NOMO-1 treated with dmso at 0.1 percent for 144 hours (cell line): Measurements from ENCODE around the gene GORASP1.

Source experiments
- DNase-seq: peaks from one replicate; lab custom pipeline; 2025; ENCODE audit not compliant: unreplicated experiment; lab: John Stamatoyannopoulos, UW

GORASP1 gene

DNA sequence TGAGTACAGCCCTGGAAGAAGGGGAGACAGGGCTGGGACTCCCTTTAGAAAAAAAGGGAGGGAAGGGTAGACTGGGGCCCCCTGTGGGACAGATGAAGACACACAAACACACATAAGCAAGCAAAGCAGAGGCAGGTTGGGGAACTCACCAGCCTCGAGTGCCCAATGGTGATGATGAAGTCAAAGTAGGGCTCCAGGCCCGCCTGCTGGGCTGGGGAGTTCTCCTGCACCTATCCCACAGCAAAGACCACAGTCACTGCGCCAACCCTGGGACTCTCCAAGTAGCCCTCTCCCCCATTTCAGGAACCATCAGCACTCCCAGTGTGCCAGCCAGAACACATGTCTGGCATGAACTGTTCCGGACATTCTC is 4.1 kb downstream of the GORASP1 start:
- no peak for DNase-seq

DNA sequence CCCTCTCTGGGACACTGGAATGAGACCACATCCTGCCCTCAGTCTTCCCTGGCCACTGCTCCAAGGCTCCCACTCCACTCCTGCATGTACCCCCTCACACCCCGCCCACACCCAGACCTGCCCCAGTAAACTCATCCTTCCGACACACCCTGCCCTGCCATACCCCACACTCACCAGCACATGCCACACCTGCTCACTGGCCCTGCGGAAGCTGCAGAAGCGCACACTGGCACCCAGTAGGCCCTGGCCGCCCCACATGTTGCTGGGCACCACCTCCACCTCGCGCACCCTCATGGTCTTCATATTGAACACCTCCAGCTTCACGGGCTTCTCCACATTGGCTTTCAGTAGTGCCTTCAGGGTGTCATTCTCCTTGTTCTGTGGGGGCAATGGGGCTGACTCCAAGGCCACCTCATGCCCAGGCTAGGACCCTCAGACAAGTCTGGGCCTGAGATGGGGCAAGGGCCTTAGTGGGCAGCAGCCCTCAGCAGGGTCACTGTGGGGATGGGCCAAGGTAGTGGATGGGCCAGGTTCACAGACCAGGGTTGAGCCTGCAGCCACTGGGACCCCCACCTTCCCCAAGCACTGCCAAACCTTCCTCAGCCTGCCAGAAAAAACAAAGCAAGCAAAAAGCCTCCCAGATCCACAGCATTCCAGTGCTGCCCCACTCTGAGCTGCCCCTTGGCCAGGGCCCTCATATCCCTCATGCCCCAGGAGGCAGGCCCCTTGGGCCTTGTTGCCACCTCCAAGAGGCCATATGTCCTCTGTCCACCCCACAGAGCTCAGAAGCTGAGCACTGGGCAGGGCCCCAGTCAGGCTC is 4.7 kb downstream of the GORASP1 start:
- DNase-seq = no peak

DNA sequence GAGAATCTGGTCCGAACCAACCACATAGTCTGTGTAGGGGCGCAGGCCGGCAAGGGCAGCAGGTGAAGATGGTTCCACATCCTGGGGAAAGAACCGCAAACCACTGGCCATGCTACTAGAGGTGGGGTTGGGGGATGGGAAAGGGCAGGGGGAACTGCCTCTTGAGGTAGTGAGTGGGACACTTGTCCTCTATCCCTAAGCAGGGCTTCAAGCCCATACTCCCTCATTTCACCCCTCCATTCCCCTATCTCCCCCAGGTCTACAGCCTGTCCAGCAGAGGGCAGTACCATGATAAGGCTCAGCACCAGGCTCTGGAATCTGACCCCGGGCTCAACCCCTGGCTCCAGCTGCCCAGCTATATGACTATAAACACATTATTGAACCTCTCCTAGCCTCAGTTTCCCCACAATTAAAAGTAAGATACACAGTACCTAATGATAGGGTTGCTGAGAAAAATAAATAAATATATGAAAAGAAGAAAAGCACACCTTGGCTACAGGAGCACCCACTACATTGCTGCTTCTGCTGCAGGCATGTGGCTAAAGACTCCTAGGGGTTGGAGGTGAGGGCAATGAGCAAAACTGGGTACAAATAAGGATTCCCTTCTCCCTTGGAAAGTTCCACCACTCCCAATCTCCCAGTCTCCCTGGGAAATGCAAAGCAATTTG is 6.3 kb downstream of the GORASP1 start:
- peak; percentile 8 for DNase-seq

DNA sequence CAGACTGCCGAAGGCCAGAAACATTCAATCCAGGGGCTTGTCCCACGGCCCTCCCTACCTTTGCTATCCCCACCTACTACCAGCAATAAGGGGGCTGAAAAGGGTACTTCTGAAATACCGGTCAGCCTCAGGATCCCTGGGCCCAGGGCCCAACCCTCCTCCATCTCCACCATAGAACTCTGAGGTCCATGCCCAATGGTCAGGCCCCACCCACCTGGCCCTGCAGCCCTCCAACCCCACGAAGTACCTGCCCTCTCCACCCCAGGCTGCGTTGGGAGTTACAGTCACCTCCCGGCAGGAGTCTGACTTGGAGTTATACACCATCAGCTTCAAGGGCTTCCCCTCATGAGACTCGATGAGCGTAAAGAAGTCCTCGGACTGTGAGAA is 6.9 kb downstream of the GORASP1 start:
- DNase-seq = no peak

DNA sequence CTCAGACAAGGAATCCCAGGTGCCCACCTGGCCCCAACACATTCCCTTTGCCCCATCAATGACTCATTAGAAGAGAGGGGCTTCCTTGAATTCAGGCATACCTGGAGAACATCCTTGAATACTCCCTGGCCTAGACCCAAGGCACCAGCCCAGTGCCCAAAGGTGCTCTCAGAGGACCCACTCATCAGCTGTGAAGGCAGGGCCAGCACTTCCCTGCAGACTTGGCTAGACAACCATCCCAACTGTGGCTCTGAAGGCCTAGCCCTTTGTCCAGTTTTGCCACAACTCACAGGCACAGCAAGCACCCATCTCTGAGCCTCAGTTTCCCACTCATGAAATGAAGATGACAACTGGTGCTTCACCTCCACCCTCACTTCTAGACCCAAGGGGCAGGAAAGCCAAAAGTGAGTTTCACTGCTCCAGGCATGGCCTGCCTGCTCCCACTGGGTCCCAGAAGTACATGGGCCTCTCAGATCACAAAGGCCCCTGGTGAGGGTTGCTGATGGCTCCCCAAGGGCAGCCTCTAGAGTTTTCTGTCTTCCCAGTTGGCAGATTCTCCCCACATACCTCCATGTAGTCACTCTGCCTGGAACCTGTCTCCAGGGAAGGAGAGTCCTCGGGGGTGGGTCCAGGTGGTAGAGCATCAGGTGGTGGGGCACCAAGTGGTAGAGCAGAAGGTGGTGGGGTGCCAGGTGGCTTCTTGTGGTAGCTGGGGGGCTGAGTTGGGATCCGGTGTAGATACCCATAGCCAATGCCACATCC is 7.5 kb downstream of the GORASP1 start:
- no peak for DNase-seq

DNA sequence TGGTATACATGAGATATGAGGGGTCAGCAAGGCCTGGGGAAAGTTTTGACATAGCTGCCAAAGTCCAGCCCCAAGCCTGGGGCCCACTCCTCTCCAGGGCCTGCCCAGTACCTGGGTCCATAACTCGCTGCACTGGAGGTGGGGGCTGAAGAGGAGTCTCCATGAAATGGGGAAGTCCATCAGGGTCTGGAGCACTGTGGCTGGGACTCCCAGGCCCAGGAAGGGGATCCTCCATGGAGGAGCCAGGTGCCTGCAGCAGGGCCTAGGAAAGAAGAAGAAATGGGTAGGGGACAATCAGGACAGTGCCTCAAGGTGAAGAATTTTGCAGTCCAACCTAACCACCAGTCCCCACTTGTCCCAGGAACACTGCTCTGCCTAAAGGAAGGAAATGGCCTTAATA is 8.2 kb downstream of the GORASP1 start:
- no peak for DNase-seq

DNA sequence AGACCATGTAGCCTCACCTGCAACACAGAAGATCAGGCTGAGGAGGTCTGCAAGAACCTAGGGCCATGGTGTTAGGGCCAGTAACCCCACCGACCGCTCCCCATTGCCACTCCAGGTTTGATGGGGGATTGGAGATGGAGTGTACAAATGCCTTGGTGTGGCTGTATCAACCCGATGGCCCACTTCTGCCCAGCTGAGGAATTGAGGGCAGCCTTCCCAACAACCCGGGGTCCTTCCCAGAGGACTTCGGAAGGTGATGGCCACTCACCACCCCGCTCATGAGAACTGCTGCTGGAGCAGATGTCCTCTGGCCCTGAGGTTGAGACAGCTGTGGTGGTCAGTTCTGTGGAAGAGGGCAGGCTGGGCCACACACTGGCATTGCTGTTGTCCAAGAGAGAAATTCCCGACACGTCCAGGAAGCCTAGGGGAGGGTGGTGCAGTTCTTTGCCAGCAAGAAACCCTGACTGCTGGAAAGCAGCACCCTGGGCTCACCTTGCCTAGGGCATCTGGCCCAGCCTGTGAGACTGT is 8.9 kb downstream of the GORASP1 start:
- DNase-seq = no peak

DNA sequence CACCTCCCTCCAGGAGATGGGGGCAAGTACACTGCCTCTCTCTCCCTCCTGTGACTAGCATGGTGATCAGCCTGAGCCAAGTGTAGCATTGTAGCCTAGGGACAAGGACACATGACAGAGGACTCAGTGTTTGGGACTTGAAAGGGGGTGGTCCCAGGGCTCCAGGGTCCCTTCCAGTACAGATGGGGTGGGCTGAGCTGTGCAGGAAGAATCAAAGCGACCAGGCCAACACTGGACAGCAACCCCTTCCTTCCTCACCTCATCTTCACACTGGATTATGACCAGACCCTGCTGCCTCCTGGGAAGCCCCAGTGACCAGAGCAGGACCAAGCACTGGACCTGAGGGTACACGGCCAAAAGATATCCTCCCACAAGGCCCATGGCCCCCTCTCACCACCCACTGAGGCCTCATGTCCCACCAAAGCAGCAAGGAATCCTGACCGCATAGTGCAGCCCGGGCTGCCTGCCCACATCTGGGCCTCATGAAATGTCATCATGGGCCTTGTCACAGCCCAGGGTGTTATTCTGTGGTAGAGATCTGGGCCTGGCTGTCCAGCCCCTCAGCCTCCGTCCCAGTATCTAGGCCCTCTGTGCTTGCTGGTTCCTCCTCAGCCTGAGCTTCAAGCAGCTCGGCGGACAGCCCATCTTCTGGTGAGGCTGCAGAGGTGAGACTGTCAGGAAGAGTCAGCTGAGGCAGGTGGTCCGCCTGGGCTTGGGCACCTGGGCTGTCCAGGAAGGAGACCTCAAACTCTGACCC is 9.5 kb downstream of the GORASP1 start:
- no peak for DNase-seq

DNA sequence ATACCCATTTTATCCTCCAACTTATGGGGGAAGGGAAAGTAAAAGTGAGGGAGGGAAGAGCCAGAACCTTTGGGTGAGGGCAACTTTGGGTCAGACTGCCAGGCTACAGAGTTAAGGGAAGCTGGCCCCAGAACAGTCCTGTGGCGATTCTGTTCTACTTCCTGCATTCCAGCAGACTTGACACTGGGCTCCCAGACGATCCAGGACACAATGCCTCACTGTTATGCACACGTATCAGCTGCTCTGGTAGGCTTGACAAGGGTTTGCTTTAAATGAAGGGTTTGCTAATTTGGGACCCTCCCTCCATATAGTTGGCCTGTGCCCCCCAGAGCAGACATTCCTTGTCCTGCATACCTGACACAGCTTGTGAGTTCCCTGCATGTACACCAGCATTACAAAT is 10.7 kb downstream of the GORASP1 start:
- no peak for DNase-seq

DNA sequence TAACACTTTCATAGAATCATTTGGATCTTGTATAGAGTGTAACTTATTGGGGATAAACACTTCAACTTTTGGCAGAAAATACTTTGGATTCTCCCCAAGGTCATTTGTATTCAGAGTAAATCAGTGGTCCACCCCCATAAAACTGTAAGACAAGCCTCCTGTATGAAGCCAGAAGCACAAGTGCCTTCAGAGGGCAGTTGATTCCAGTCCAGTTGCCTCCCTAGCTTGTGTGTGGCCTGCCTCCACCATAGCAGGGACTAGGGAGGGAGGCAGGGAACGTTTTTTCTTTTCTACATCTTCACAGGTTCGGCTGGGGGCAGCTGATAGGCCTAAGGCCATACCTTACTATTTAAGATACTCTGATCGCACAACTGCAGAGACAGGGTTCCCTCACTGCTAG is 11.6 kb downstream of the GORASP1 start:
- DNase-seq = no peak

DNA sequence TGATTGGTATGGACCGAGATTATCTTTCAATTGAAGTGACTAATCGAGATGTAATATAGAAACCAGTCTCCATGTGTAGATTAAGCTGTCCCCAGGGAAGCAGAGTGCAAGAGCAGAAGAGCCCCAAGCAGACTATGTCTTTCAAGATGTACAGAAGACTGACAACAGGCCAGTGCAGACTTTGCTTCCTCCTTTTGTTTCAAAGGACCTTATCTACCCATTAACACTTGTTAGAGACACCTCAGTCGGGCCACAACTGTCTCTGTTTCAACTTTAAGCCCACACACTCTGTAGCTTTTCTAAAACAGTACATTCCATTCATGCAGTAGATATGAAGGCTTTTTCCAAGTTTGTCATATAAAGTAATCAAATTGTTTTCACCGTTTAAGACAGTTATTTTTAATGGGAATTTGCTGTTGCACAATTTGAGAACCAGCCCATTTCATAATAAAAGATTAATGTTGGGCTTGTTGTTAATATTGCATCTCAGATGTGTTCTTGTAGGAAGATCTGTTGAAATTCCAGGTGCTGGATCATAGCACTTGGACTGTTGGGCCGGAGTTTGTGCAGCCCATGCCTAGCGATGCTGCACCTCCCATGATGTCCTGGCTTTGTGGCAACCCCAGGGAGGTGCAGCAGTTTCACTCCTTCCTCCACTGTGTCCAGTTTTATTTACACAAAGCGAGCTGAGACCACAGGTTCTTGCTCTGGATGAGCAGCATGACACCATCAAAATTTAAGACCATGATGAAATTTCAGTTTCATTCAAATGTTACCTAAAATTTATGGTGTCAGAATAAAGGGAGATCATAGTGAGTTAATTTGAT is 12.4 kb downstream of the GORASP1 start:
- no peak for DNase-seq

DNA sequence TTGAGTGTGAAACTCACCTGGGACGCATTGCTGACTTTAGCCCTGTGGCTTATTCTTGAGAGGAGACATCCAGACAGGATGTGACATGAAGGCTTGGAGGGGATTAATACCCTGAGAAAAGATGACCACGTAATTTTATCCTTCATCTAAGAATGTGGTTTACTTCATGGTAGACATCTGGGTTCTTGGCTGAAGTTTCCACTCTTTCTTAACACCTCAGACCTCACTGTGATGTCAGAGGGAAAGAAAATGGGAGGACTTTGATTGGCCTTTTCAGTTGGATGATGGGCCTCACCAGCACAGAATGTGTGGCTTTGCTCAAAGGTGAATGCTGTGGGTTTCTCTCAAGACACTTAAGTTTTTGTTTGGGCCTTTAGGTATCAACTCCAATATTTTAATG is 16.5 kb downstream of the GORASP1 start:
- no peak for DNase-seq

DNA sequence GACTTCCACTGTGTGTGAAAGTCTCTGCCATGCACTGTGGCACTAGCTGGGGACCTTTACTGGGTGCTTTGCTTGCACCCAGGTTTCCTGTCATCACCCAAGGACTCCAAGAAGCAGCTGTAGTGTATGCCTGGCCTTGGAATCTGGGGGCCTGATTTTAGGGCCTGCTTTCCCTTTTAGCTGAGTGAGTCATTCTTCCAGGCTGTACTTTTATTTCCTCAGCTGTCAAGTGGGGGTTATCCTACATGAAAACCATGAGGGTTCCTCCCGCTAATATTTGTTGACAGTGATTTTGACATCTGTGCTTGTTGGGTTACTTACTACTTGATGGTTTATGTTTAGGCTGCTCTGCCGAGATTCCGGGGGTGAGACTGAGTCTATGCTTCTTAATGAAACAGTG is 18.5 kb downstream of the GORASP1 start:
- DNase-seq = no peak

DNA sequence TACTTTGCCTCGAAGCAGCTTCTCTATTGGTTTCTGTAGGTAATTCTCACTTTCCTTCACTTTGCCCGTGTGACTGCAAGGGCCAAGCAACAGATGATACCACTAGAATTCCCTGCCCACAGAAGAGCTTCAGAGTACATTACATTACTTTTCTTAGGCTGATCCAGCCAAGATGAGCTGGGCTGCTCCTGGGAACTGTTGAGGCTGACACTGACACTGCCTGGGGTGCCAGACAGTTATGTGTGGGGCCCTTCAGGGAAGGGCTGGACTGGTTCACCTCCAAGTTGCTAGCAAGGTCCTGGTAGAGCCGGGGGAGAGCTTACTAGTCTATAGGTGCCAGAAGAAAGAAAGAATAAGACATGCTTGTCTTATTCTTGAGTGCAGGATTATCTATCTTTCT is 19.0 kb downstream of the GORASP1 start:
- DNase-seq = no peak

DNA sequence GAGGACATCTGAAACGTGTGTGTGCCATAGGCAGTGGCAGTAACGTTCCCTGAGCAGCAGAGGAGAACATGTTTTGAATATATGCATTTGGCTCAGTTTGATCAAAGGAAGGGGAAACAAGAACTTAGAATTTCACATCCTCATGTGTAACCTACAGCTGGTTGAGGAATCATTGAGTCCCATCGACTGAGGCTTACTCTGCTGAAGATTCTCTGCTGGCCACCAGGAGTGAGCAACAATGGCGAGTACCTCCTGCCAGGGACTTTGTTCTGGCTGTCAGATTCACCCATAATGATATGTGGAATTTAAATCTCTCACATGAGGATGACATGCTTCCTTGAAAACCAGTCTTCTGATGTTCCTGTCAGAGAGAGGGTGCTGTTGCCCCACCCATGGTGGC is 21.3 kb downstream of the GORASP1 start:
- DNase-seq = no peak

DNA sequence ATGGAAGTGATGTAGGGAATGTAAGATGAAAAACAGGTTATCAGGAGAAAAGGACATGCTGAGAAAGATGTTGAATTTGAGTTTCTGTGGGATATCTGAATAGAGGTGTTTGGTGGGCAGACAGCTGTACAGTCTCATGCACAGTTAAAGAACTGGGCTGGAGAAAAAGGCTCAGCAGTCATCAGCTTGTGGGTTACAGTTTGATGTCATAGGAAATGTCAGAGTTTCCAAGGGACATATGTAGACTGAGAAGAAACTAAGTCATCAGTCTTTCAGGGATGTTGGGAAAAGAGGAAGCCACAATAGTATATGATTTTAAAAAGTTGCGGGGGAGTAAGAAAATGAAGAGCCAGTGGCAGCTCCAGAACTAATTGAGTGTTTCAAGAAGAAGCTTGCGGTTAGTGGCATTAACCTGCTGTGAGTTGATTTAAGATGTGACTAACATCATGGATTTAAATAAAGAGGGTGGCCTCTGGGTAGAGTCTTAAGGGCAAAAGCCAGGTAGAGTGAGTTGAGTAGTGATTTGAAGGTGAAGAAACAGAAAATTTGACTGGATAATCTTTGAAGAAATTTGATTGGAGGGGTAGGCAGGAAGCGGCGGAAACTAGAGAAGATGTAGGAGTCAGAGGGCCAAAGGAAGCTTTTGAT is 24.6 kb downstream of the GORASP1 start:
- no peak for DNase-seq

DNA sequence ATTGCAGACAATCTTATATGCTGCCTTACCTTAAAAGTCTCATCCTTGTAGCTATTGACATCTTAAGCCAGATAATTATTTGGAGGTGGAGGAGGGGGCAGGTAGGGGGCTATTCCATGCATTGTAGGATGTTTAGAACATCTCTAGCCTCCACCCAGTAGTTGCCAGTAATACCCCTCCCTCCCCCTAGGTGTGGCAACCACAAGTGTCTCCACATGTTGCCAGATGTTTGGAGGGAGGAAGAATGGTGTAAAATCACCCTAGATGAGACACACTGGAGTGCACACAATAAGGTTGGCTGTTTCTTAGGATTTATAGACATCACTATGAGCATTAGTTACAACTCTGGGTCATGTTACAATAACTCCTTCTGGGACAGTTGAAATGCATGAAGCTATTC is 27.4 kb downstream of the GORASP1 start:
- DNase-seq = no peak

DNA sequence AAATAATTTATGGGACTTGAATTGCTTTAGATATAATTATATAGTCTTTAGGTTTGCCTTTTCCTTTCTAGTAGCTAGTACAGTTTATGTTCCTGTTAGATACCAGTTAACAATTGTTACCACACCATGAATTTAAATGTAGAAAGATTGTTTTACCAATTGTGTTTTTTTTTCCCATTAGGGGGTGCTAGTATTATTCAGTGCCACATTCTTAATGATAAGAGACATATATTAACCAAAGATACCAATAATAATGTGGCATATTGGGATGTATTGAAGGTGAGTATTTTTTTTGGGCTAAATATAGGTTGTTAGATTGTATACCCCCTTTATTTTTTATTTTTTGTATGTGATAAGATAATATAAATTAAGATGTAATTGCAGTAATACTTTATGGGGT is 27.9 kb downstream of the GORASP1 start:
- no peak for DNase-seq

DNA sequence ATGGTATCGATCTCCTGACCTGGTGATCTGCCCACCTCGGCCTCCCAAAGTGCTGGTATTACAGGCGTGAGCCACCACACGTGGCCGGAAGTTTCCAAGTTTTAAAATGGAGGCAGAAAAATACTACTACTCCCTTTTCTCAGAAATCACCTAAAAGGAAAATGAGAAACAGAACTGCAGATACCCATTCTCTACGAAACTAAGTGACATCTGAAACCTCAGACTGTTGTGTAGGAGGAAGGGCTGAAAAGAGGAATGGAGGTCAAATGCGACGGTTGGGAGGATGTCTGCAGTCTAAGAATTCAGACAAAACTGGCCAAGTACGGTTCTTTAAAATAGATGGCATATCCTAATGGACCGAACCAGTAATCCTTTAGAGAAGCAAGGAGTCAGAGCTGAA is 31.5 kb downstream of the GORASP1 start:
- no peak for DNase-seq

DNA sequence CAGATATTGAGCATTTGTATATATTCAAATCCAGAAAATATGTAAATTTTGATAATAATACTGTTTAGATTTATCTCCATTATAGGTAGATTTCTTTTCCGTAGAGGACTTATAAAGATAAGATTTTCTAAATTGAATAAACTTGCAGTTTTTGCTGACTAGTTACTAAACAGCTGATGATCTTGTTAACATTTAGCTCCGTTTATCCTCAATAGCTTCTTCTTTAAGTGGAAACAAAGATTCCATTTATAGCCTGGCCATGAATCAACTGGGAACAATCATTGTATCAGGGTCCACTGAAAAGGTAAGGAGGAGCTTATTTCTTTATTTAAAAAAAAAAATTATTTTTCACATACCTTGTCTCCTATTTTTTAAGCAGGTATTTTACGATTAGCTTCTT is 38.9 kb downstream of the GORASP1 start:
- no peak for DNase-seq
